ENCODE results near the gene SPTLC3.
A peak's percentile ranks its signal among the peaks of the same experiment; 100 is the strongest.

Gene SPTLC3

GRCh38 chr20:12984863-12985262 is 23.9 kb upstream of the SPTLC3 start:
- no peak for DNase-seq (ENCODE audit: low read depth)

DNA sequence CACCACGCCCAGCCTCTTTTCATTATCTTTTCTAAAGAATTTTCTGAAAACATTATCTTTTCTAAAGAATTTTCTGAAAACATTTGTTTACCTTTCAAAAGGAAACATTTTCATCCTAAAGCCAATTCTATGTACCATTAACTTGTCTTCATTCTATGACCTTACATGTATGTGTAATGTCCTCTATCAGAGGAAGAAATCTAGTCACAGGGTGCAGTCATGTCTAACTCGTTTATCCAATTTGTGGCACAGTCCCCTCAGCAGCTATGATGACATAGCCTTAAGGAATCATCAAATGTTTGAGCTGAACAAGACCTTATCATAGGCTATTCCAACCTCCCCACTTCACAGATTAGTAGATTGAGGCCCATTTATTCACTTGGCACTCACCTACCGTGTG is 21.5 kb upstream of the SPTLC3 start:
- no peak for DNase-seq (ENCODE audit: low read depth)

GRCh38 chr20:12989586-12990115 is 19.1 kb upstream of the SPTLC3 start:
- DNase-seq (ENCODE audit: low read depth): no peak

GRCh38 chr20:12997128-12997655 is 11.6 kb upstream of the SPTLC3 start:
- DNase-seq (ENCODE audit: low read depth): no peak

DNA sequence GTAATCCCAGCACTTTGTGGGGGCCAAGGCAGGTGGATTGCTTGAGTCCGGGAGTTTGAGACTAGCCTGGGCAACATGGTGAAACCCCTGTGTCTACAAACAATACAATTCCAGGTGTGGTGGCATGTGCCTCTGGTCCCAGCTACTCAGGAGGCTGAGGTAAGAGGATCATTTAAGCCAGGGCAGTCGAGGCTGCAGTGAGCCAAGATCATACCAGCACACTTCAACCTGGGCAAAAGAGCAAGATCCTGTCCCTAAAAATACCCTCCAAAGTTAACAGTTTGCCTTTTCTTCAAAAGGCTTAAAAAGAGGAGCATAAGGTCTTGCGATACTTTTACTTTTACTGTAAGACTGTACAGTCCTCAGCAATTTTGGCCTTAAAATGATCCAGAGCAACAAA is 10.7 kb upstream of the SPTLC3 start:
- DNase-seq (ENCODE audit: low read depth): no peak

DNA sequence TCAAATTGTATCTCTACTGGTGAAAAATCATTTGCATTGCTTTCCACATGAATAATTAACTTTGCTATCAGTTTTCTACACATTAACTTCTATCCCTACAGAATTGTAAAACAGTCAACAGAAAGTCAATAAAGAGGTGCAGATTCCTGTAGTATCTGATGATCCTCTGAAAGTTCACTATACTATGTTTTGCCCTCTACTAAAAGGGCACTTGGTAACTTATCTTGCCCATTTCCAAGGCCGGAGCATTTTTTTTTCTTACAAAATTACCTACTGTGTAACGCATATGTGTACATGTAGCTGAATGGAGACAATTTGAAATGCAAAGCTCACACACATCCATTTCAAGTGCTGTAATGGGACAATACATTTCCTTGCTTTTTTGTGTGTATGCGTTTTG is 9.6 kb upstream of the SPTLC3 start:
- no peak for DNase-seq (ENCODE audit: low read depth)

- DNase-seq (ENCODE audit: low read depth): no peak
These were observed 6.5 kb upstream of the SPTLC3 start for GRCh38 chr20:13002251-13002650.

DNA sequence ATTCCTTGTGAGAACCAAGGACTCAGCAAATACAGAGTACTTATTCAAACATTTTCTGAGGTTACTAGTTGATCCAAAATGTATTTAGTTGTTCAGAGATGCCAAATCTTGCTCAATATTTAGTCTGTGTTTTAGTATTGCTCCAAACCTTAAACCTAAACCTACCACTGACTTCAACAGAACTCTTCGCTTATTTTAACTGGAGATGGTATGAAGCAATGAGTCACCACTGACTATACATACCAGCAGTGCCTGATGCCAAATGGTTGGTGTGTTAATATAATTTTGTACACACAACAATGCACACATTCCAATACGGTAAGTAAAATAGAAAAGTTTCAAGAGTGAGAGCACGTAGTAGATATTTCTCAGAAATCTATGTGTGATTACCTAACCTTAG is 1.9 kb upstream of the SPTLC3 start:
- no peak for DNase-seq (ENCODE audit: low read depth)

DNA sequence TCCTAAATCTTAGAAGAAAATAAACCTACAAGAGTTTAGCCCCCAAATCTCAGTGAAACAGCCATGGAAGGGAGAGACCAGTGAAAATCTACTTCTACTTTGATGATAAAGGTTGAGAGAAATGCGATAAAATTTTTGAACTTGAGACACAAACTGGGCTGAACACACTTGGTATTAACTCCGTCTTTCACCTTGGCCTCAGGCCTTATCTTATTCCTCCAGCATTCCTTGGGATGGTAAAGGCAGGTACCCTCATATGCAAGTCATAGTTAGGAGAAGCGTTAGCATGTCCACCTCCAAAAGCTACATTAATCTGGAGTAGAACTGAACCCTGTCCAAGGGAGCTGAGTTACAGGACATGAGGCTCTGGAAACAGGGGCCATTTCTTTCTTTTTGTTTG is 1.2 kb upstream of the SPTLC3 start:
- no peak for DNase-seq (ENCODE audit: low read depth)

DNA sequence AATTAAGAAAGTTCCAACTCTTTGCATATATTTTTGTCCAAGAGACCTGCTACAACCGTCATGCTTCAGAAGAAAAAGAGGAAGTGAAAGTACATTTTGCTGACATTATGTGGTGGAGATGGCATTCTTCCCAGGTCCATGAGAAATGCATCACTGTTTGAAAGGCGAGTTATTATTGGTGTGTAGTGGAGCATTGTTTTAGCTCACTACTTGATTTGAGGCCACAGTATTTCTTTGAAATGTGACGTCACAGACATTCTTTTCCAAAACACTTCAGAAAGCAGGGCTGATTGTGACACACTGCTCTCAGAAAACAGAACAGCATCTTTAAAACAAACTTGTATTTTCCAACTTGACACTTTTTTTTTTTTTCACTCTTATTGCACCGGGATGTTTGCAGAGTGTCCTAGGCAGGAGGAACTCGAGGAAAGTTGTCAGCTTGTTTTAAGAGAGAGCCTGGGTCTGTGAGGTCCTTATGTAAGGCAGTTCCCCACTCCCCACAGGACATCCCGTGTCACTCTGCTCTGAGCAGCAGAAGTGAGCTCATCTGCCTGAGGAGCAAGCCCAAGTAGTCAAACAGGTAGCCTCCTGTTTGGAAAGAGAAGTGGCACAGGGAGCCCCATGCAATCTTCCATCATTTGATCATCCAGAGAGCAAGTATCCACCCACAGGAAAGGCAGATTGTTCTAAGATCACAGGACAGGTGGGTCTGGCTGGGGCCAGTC is 1.1 kb downstream of the SPTLC3 start:
- peak; percentile 76 for DNase-seq (ENCODE audit: low read depth)

DNA sequence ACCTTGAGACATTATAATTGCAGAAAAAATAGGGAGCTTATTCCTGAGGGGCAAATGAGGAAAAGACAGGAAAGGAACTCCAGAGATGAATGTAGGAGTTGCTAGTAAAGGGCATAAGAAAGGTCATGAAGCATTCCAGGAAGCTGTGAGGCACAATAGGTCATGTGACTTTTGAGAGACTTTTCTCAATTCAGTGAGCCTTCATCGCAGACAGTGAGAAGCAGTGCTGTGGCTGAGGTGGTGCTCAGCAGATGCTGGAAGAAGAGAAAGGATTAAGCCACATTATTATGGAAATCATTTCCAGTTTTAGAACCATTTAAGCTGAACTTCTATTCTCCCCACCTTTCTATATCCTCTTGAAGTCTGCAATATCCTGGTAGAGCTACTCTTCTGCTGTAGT is 4.1 kb downstream of the SPTLC3 start:
- no peak for DNase-seq (ENCODE audit: low read depth)

DNA sequence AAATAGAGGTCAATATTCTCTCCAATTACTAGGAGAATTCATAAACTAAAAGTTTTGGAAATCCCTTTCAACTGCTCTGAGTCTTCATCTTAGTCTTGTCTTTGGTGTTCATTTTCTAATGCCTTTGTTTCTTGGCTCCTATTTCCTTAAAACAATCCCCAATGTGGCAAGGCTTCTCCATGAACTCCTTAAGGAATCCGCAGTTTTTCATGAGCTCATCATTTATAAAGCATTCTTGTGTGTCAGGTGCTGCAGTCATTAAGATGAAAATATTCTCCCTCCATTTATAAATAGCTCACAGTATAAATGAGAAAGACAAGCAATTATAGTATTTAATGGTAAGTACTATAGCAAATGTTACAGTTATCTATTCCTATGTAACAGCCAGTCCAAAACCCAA is 4.6 kb downstream of the SPTLC3 start:
- DNase-seq (ENCODE audit: low read depth): no peak

DNA sequence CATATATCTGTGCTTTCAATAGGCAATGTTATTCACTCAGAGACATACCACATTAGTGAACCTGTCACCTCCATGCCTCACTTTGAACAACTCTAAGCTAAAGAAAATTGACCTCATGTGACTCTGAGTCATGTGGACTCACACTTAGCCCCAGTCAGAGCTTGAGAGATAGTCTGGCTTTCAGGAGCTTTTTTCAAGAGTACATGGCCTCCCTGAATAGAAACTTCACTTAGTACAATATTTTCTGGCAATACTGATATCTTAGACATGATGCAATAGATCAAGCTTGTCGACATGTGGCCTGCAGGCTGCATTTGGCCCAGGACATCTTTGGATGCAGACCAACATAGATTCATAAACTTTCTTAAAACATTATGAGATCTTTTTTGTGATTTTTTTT is 8.5 kb downstream of the SPTLC3 start:
- DNase-seq (ENCODE audit: low read depth): no peak

- DNase-seq (ENCODE audit: low read depth): no peak
These were observed 9.2 kb downstream of the SPTLC3 start for GRCh38 chr20:13017883-13018535.

DNA sequence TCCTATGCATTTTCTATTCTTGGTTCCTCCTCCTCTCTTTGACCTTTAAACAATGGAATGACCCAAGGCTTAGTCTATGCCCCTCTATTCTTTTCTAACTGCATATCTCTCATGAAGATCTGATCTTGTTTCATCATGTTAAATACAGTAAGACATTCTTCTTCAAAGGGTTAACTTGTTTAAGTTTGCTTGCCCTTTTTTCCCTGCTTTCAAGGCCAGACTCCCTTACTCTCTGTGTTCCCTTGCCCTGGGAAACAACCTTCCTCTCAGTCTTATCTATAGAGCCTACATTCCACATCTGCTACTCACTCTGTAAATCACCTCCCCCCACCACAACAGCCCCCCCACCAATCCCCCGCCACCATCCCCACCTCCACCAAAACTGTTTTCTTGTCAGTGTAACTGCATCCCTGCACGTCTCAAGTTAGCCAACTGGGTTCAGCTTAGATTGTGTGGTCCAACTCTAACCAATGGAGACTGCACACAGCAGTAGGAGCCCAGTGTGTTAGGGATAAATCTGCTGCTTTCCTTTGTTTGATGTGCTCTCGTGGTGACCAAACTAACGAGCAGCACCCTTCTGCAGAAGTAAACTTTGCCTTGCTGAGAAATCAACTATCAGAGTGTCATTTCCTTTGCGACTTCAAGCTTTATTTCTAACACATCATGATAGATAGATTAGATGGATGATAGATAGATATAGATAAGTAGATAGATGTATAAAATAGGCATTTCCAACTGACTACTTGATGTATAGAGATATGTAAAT is 12.6 kb downstream of the SPTLC3 start:
- no peak for DNase-seq (ENCODE audit: low read depth)

DNA sequence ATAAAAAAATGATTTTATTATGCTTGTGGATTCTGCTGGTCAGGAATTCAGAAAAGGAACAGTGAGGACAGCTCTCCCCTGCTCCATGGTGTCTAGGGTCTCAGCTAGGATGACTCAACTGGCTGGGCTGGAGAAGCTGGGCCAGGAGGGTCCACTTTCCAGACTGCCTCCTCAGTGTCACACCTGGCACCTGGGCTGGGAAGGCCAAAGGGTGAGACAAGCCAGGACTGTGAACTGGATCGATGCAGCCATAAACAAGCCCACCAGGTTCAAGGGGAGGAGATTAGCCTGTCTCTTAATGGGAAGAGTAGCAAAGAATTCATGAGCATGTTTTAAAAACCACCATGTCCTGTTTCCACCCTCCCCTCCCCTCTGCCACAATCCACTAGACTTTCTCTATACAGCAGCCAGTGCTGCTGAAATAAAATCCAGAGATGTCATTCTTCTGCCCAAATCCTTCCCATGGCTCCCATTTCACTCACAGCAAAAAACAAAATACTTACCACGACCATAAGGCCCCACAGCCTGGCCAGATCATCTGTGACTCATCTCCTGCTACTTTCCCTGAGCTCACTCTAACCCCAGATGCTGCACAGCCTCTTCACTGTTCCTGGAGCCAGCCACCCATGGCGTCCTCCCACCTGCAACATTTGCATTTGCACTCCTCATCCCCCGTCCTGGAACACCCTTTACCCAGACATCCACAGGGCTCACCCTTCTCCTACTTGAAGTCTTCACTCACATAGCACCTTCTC is 13.8 kb downstream of the SPTLC3 start:
- DNase-seq (ENCODE audit: low read depth): peak; percentile 22

- DNase-seq (ENCODE audit: low read depth): no peak
These were observed 15.8 kb downstream of the SPTLC3 start for GRCh38 chr20:13024596-13024995.

DNA sequence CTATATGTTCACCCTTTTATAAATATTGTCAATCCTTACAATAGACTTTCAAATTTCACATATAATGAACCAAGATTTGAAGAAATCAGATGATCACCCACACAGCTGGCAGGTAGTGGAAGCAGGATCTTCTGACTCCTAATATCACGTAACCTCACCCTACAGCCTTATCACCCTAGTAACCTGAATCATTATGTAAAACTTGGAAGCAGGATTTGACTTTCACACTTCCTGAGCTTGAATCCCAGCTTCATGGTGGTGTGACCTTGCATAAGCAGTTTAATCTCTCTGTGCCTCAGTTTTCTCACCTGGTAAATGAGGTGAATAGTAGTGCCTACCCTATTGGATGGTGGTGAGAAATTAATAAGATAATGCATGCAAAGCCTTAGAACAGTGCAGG is 16.4 kb downstream of the SPTLC3 start:
- no peak for DNase-seq (ENCODE audit: low read depth)

GRCh38 chr20:13028001-13028400 is 19.2 kb downstream of the SPTLC3 start:
- no peak for DNase-seq (ENCODE audit: low read depth)

DNA sequence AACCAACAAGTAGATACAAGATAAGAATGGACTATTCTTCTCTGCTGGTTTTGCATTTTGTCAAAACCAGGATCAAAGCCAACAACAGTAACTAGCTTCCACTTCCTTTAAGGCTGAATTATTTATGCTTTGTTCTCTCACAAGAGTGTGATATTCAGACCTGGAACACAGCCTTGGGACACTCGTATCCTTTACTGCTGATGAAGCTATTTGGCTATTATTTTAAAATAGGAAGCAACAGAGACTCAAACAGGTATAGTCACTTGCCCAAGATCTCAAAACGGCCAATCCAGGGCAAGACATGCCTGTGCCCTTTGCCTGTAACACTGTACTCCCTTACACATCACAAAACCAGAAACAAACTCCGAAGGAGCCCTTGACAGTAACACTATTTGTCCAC is 19.9 kb downstream of the SPTLC3 start:
- no peak for DNase-seq (ENCODE audit: low read depth)

GRCh38 chr20:13029687-13030375 is 21.1 kb downstream of the SPTLC3 start:
- peak; percentile 55 for DNase-seq (ENCODE audit: low read depth)
